ENCODE results near the gene CDHR1. TPM values are rescaled to one million over a fixed set of nuclear protein-coding genes. Genes with fewer than 3 reads are reported as not detected.

The CDHR1 gene
- polyA plus RNA-seq, 1 donor from 2014 or later, result 1.9 TPM

GRCh38 chr10:84243759-84244158 is 49.4 kb downstream of the CDHR1 start:
- no peaks in the 10 kb centered on the region for H4K20me1 ChIP-seq (ENCODE audit: insufficient read depth)
- no peaks in the 10 kb centered on the region for H3F3A ChIP-seq (ENCODE audit: insufficient read depth, low read length, poor library complexity, severe bottlenecking)
- no peak overlapping the region for H2AFZ ChIP-seq (ENCODE audit: low read depth, low read length)
- H3K36me3 ChIP-seq (ENCODE audit: insufficient read depth, low read length), result no peaks in the 10 kb centered on the region
- H3K27me3 ChIP-seq (ENCODE audit: insufficient read depth, low read depth, low read length), result no peaks in the 10 kb centered on the region
- TF ChIP-seq REST (IDR thresholded peaks at IDR 0.05; ENCODE audit: borderline replicate concordance) (no peak), EP300 (conservative IDR thresholded peaks at IDR 0.05; ENCODE audit: poor library complexity, severe bottlenecking) (no peak), CTCF (IDR thresholded peaks at IDR 0.05; ENCODE audit: poor library complexity, severe bottlenecking) (no peak), SMC3 (conservative IDR thresholded peaks at IDR 0.05; ENCODE audit: poor library complexity) (no peak), EZH2 (IDR thresholded peaks at IDR 0.05; ENCODE audit: borderline replicate concordance, insufficient read depth, low read length, poor library complexity, severe bottlenecking) (no peak), POLR2AphosphoS5 (IDR thresholded peaks at IDR 0.05) (no peak), TAF1 (IDR thresholded peaks at IDR 0.05; ENCODE audit: low read depth) (no peak), MXI1 (conservative IDR thresholded peaks at IDR 0.05; ENCODE audit: poor library complexity, severe bottlenecking) (no peak), RAD21 (conservative IDR thresholded peaks at IDR 0.05) (no peak)
- no peak overlapping the region for H3K27ac ChIP-seq (ENCODE audit: low read length)
- no peak overlapping the region for H3K4me3 ChIP-seq (ENCODE audit: low read length)
- H3K9ac ChIP-seq (ENCODE audit: low read length), result no peak overlapping the region
- no peaks in the 10 kb centered on the region for H3K79me2 ChIP-seq (replicated peaks; ENCODE audit: insufficient read depth, low read length)
- H3K4me2 ChIP-seq (ENCODE audit: low read length), result no peak overlapping the region
- no peaks in the 10 kb centered on the region for H3K9me3 ChIP-seq (ENCODE audit: low read length)
- no peaks in the 10 kb centered on the region for H3K9me2 ChIP-seq (ENCODE audit: insufficient read depth, low read length)

GRCh38 chr10:84244651-84245270 is 50.4 kb downstream of the CDHR1 start, which contains the start of gene RGR:
Gene RGR, plus strand, starts transcription at chr10:84245053. Its CDS starts 38 bp downstream, at chr10:84245091.
- no peaks in the 10 kb centered on the region for H3K9me3 ChIP-seq (ENCODE audit: low read length)

More at GRCh38 chr10:84244651-84245270, 50.4 kb downstream of the CDHR1 start, which contains the start of gene RGR:
- no peak within 1 kb of the TSS for H3K4me3 ChIP-seq (ENCODE audit: low read length)
- H3K36me3 ChIP-seq (ENCODE audit: insufficient read depth, low read length), result no peaks in the 10 kb centered on the region
- H3K27me3 ChIP-seq (ENCODE audit: insufficient read depth, low read depth, low read length), result no peaks in the 10 kb centered on the region
- H3K9ac ChIP-seq (ENCODE audit: low read length), result no peak within 1 kb of the TSS
- H3K9me2 ChIP-seq (ENCODE audit: insufficient read depth, low read length), result no peaks in the 10 kb centered on the region
- H3F3A ChIP-seq (ENCODE audit: insufficient read depth, low read length, poor library complexity, severe bottlenecking), result no peaks in the 10 kb centered on the region
- H3K27ac ChIP-seq (ENCODE audit: low read length), result no peak within 1 kb of the TSS
- no peak for TF ChIP-seq TAF1 (IDR thresholded peaks at IDR 0.05; ENCODE audit: low read depth)
- TF ChIP-seq MXI1 (conservative IDR thresholded peaks at IDR 0.05; ENCODE audit: poor library complexity, severe bottlenecking), result no peak
- TF ChIP-seq POLR2AphosphoS5 (IDR thresholded peaks at IDR 0.05), result no peak
- no peaks in the 10 kb centered on the region for H4K20me1 ChIP-seq (ENCODE audit: insufficient read depth)
- H2AFZ ChIP-seq (ENCODE audit: low read depth, low read length), result no peak within 1 kb of the TSS
- no peaks in the 10 kb centered on the region for H3K79me2 ChIP-seq (replicated peaks; ENCODE audit: insufficient read depth, low read length)
- H3K4me2 ChIP-seq (ENCODE audit: low read length), result no peak within 1 kb of the TSS
